Stimulated activated CD8-positive, alpha-beta memory T cell treated with anti-CD3 and anti-CD28 coated beads, Interleukin-4, amount 100 ng/mL, for 24 hours (primary cell): ENCODE data around the gene TBC1D22A.

Experiments
- DNase-seq: peaks from one replicate; pipeline ENCODE4 v3.0.0-alpha.2; 2020; ENCODE audit warnings: low read depth

Gene TBC1D22A

DNA sequence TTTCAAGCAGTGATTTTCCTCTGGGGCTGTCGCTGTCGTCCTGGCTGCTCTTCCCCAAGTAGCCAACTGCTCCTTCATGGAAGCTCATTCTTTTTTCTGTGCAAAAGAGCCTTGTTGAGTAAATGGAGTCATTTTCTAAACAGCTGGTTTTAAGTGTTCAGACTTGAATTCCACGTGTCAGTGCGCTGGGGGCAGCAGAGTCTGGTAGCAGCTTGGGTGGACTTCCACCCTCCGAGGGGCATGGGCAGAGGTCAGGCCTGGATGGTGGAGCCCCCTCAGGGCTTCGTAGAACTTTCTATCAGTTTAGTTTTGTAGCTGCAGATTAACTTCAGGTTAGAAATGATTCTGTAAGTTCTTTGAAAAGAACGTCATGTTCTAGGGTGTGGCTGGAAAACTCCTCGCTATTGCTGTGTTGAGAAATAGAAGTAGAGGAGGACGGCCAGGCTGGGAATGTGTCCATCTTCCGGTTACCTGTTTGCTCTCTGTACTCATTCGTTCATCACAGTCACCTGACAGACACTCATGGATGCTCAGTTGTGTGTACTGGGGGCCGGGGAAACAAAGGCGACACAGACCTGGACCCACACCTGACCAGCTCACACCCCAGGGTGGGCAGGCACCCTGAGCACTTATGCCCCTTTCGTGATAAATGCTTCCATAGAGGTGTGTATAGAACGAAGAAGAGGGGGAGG is 270.7 kb downstream of the TBC1D22A start:
- DNase-seq: no peak

DNA sequence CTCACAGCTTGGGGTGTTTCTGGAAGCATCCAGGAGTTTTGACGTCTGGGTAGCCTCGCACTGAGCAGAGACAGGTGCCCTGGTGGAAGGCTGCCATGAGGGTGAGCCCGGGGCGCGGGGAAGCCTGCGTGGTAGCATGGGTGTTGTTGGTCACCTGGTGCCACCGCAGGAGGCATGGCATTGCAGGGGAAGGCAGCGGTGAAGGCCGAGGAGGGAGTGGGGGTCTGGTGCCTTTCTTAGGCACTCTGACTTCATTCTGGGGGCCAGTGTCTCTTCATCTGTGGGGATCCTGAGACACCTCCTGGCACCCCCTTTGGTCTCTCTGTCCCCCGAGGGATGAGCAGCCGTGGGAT is 271.2 kb downstream of the TBC1D22A start:
- no peak for DNase-seq

DNA sequence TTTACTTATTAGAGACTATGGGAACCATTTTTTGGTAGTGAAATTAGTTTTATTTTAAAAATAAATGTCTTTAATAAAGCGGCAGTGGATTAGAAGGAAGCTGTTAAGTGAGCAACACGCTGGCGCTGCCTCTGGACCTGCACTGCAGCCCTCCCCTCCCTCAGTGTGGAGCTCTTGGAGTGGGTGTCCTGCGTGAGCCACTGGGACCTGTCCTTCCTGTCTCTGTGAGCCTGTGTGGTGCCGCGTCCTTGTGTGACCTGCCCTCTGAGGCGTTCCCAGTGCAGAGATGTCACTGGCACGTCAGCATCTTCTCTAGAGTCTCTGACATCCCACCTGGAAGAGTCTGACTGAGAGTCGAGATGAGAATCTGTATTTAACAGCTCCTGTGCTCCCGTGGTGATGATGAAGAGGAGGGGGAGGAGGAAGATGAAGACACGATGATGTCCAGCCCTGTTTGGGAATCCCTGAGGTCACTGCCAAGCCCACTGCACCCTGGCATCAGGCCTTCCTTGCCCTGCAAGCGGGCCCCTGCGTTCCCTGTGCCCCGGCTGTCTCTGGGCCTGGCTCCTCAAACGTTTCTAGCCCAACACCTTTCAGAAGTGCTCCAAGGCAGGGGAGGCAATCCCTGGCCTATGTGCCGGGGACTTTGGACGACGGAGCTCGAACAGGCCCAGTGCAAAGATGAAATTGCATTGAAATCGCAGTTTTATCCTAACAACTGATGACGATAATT is 271.8 kb downstream of the TBC1D22A start:
- DNase-seq: no peak

DNA sequence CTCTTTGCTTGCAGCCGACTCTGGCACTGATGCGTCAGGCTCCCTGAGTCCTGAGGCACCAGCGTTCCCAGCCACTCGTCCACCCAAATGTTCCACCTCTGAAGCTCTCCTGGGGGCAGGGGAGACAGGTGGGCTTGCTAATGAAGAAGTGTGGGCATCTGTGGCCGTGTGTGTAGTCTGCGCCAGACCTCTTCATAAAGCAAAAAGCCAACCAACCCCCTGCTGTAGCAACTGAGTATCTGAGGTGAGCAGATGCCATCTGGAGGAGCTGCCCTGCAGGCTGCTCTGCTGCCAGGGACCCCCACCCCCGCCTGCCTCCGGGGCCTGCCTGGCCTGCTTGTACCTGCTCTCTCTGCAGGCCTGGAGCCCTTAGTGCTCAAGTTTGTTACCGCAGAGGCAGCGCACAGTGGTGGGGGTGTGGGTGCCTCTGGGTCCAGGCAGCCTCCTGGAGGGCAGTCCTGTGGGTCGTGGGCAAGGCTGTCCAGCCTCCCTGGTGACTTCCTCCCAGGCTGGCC is 272.5 kb downstream of the TBC1D22A start:
- DNase-seq: no peak

DNA sequence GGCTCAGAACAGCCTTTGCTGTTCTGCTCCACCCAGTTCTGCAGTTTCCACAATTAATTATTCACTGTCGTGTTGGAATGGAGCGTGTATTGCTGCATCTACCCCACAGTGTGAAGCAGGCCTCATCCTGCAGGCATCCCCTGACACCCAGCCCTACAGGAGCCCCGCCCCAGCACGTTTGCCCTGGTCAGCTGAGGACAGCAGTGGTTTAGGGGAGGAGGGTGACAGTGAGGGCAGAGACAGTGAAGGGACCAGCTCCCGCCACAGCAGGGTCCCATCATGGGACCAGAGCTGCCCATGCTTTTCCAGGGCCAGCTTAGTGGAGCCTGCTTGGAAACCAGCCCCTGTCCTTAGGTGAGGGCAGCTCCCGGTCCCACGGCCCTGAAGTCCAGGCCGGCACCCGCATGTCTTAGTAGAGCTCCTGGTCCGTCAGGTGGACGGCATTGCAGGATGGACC is 273.0 kb downstream of the TBC1D22A start:
- no peak for DNase-seq

DNA sequence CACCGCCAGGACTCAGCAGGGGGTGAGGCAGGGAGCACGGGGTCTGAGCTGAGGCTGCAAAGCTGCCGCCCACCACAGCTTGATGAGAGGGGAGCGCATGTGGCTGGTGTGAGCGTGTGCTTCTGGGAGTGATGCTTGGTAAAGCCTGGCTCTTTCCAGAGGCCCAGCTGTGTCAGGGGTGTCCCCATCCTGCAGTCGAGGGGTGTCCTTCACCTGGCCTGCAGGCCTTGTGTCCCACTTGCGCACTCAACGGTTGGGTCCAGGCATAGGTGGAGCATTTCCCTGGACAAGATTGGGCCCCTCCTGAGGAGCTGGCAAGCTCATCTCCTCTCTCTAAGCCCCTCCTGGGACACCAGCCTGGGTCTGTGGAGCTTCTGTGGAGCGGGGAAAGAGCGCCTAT is 273.9 kb downstream of the TBC1D22A start:
- no peak for DNase-seq

DNA sequence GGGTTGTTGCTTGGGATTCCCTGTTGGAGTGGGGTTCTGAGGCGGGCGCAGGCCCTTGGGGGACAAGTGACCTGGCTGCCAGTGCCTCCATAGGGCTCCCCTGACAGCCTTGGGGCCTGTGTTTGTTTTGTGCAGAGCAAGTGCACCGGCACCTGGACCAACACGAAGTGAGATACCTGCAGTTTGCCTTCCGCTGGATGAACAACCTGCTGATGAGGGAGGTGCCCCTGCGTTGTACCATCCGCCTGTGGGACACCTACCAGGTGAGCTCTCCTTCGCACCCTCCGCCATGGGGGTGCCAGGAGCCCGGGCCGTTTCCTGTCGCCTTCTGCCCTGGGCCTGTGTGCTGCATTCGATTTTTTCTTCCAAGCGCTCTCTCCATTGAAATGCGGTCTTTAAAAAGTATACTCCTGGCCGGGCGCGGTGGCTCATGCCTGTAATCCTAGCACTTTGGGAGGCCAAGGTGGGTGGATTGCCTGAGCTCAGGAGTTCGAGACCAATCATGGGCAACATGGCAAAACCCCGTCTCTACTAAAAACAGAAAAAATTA is 274.6 kb downstream of the TBC1D22A start:
- DNase-seq: no peak

DNA sequence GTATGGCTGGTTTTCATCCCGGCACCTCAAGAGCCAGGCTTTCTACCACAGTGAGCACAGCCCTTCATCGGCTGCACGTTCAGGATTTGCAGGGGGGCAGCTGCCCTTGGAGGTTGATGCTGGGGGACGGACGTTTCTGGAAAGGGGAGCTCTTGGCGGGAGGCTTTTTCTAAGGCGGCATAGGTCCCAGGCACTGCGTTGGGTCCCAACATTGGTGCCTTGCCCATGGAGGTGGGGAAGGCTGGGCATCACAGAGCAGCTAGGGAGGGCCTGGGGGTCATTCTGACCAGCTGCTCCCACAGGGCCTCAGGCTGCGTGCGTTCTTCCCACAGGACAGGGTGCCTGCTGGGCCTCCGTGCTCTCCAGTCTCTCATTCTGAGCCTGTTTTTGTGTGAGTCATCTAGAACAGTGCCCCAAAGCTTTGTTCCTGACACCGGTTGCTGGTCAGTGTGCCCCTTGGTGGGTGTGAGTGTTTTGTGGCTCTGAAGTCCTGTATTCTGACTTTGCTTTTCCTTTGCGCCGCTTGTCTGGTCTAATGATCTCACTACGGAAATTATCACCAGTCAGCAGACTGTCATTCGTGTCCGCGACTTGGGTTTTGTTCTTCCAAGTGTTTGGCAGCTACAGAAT is 275.9 kb downstream of the TBC1D22A start:
- no peak for DNase-seq

DNA sequence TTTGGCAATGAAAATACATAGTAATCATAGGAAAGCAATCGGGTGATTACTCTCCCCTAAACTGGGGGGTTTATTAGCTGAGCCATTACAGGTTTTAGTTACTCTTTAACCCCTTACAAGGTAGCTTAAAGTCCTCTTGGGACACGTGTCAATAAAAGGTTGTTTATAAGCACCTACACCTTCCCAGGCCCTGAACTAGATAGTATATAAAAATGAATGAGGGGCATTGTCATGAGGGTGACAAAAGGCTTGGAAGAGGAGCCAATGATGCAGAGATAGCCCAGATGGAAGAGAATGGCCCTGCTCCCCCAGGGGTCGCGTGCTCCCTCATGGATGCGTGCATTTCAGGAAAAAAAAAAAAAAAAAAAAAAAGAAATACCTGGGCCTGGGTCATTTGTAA is 276.9 kb downstream of the TBC1D22A start:
- no peak for DNase-seq

DNA sequence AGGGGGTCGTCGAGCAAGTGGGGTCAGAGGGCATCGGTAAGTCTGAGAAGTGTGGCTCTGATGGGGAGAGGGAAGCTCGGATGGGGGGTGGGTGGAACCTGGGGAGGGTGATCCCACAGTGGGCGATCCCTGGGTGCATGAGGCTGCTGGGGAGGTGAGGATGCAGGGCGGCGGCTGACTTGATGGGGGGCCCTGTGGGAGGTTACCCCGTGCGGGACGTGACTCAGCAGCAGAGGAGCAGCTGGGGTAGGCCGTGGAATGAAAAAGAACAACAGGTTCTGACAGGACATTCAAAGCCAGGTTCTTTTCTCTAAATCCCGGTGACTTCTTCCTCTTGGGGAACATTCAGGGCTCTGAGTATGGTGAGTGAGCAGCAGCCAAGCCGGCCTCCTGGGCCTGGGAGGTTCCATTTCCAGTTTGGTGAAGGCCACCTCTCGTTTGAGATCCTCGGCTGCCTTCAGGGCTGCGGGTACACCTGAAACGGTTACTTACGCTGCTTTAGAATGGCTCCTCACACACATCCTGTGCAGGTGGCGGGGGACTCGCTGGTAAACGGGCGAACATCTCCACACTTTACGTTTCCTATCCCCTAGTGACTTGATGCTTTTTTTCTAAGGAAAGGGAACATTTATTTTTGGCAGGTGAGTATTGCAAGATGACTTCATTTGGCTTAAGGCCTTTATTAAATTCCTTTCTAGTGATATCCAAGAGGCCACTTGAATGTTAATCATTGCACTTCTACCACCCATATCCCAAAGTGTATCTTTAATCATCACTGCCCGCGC is 278.2 kb downstream of the TBC1D22A start:
- no peak for DNase-seq

DNA sequence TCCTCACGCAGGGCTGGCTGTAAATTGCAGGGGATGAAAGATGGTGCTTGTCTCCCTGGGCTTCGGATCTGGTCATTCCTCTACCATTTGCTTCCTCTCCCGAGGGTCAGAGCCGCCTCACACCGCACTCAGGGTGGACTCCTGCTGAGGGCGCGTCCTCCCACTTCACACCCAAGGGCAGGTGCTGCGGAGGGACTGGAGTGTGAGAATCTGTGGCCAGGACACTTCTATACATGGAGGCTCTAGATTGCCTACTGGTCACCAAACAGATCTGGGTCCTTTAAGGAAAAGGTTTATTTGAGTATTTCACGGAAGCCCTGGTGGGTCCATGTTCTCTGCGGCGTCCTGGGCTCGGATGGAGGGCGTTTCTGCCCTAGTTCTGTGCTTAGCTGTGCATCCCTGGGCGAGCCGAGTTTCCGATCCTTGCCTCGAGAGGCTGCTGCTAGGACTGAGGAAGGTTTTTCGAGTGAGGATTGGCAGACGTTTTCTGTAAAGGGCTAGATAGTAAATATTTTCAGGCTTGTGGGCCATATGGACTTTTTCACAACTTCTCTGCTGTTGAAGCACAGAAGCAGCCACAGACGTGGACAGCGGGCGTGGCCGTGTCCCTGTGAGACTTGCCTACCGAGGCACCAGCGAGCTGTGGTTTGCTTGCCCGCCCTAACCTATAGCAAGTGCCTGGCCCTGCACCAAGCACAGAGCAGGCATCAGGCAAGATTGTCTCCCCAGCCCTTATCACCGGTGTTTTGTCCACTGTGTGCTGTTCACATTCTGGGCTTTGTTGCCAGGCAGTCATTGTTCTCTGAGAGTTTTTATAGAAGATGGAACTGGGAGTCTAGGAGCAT is 279.0 kb downstream of the TBC1D22A start:
- DNase-seq: no peak

DNA sequence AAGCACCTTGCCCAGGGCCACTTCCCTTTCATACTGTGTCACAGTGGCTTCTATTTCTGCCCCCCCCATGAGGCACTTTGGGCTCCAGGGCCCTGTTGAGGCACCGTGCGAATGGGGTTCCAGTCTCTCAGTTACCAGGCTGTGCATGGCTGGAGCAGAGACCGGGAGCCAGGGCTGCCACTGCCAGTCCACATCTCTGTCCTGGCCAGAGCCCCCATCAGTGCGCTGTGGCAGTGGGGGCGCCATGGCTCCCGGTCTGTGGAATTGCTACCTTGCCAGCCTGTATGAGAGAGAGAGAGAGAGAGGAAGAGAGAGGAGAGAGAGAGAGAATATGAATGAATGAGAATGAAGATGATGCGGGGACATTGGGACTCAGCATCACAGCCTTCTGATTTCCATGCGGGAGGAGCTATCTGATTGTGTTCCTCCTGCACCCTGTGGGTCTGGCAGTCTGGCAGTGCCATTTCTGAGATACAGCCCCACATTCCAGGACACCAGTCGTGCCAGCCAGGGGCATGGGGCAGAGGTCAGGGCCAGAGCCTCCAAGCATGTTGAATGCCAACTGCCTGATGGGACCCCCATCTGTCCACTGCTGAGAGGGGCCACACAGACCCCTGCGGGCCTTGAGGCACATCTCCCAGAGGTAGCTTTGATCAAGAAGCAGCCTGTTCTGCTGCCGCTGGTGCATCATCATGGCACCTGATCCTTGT is 279.8 kb downstream of the TBC1D22A start:
- DNase-seq: no peak

DNA sequence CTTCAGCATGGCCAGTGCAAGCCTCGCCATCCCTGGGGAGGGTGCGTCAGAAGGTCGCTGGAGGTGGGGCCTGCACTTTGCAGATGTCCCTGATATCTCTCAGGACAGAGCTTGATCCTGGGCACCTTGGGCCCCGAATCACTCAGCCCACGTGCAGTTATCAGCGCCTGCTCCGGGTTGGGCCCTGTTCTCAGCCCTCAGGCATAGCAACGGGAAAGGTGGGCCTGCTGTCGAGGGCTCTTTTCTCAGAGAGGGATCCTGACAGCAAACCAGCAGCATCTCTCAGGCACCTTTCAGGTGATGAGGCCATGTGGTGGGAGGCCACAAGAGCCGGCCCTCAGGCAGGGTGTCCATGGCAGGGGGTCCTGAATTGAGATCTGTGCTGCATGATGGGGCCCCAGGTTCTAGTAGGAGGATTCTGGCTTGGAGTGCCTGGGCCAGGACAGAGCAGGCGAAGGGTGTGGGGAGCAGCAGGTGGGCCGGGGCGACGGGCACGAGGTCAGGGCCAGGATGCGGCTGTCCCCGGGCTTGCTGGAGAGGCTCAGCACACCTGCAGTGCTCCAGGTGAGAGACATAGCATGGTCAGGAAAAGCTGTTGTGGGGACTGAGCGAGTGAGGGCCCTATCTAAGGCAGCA is 280.5 kb downstream of the TBC1D22A start:
- no peak for DNase-seq

DNA sequence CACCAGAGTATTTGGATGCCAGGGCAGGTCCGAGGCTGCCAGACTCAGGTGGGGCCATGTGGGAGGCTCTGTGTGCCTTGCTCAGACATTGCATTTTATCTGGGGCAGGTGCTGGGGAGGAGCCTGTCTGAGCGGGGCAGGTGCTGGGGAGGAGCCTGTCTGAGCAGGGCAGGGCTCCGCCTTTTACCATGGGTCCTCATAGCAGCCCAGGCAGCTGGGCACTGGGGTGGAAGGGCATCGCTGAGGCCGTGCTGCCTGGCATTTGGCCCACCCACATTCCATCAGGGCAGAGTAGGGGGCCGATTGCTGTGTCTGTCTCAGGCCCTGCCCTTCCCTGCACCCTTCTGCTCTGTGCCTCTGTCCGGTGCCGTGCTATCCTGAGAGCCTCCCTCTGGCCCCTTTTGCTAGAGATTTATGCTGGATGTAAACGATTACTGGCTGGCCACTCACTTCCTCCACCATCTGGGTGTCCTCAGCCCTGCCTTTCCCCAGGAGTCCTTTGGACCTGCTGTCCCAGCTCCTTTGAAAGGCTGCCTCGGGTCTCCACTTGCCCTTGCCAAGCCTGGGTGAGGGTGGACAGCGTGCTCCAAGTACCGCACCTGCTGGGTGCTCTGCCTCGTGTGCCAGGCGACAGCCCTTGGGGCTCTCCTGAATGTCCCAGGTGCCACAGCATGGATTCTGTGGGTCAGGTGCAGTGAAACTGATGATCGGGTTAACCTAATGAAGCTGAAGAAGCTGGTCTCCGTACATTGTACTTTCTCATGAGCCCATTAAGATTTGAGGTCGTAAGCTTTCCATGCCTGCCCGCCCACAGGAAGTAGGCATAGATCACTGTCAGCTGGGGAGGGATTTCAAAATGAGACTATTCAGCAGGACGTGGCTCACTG is 281.6 kb downstream of the TBC1D22A start:
- DNase-seq: no peak

DNA sequence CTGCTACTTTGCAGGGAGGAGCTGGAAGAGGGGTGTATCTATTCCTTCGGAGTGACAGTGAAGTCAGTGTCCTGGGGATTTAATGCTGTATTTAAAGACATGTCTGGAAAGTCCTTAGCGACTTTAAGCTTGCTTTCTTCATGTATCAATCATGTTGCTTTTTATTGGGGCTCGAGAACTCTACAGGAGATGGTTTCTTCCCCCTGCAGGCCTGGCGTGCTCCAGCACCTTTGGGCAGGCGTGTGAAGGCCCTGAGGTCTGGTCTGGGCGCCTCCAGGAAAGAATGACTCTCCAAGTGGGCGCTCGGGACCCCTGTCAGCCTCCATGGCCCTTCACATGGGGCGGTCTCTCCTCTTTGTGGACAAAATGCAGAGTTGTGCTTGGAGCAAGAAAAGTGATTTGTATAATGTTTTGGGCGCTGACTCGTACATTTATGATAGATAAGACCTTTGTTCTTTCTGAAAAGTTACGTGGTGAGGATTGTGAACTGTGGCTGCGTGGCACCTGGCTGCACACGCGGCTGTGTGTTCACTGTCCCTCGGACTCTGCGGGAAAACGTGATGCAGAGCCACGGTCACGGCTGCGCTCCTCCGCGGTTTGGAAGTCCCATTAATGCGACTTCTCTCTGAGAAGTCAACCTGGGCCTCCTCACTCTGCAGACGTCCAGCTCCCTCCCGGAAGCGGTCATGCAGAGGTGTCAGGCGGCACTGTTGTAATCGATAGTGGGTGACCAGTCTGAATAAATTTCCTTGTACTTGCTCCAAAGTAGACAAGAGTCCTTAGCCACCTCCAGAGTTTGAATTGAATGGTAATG is 282.5 kb downstream of the TBC1D22A start:
- no peak for DNase-seq

DNA sequence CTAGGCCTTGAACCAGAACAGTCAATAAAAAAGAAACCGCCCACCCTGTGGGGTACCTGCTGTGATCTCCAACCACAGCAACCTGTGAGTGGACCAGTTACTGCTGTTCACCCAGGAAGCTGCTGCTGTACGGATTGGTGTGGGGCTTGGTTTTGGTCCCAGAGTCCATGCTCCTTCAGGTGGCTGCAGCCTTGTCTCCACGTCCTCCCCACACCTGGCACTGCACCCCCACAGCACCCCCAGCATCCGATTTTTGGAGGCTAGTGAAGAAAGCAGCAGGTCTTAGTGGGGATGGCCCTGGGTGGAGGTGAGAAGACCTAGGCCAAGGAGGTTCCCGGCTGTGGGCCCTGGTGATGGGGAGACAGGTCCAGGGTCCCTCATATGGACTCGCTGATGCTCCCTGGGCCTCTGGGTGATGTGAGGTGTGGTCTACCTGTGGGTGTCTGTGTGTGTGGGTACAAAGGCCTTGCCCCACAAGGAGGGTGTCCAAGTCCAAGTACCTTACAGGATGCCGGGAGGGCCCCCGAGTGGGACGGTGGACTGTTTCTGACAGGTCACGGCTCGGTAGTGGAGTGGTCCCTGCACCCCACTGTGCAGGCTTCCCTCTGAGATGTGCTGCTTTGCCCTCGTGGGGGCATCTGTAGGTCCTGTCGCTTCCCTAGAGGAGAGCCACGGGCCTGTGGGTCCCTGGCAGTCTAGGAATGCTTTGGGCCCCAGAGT is 283.4 kb downstream of the TBC1D22A start:
- no peak for DNase-seq

DNA sequence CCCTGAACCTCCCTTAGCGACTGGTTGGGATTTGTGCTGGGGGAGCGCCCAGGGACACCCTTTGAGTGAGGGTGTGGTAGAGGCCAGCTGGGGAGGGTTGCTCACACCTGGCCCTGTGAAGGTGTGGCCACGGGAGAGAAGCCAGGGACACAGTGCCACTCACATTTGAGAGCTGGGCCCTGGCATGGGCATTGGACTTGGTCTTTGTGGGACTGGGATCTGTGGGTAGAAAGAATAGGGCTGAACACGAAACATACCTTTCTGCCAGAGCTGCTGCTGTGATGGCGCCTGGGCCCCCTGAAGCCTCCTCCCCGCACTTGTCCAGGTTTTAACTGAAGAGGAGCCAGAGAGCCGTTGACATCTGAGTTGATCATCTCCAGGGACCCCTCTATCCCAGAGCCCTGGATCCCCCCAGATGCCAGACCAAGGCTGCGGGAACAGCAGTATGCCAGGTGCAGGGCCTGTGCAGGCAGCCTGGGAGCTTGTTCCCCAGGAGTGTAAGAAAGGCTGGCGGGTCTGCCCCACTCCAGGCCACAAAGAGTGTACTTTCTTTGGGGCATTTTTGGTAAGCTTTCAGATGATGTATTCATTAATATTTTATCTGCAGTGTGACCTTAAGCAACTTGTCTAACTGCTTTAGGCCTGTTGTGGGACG is 284.1 kb downstream of the TBC1D22A start:
- no peak for DNase-seq
